Measurements from ENCODE around the gene U2AF1L4.

DNA sequence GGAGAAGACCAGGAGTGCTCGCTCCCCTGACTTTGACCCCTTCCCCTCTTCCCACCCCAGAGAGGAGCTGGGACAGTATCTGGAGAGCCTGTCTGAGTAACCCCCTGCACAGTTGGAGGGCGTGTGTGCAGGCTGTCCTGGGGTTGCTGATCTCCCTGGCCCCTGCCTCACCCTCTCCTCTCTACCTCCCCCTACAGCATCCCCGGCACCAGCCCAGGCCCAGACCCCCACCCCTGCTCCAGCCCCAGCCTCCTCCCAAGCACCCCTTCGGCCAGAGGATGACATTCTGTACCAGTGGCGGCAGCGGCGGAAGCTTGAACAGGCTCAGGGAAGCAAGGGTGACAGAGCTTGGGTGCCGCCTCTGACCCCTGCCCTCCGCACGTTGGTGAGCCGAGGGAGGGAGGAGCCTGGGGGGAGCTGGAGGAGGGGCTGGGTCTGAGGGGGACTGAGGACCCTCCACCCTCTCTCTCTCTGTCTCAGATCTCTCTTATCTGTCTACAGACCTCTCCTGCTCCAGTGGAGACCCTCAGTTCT is 21.4 kb upstream of the U2AF1L4 start:
- TF ChIP-seq, protein P1, sequence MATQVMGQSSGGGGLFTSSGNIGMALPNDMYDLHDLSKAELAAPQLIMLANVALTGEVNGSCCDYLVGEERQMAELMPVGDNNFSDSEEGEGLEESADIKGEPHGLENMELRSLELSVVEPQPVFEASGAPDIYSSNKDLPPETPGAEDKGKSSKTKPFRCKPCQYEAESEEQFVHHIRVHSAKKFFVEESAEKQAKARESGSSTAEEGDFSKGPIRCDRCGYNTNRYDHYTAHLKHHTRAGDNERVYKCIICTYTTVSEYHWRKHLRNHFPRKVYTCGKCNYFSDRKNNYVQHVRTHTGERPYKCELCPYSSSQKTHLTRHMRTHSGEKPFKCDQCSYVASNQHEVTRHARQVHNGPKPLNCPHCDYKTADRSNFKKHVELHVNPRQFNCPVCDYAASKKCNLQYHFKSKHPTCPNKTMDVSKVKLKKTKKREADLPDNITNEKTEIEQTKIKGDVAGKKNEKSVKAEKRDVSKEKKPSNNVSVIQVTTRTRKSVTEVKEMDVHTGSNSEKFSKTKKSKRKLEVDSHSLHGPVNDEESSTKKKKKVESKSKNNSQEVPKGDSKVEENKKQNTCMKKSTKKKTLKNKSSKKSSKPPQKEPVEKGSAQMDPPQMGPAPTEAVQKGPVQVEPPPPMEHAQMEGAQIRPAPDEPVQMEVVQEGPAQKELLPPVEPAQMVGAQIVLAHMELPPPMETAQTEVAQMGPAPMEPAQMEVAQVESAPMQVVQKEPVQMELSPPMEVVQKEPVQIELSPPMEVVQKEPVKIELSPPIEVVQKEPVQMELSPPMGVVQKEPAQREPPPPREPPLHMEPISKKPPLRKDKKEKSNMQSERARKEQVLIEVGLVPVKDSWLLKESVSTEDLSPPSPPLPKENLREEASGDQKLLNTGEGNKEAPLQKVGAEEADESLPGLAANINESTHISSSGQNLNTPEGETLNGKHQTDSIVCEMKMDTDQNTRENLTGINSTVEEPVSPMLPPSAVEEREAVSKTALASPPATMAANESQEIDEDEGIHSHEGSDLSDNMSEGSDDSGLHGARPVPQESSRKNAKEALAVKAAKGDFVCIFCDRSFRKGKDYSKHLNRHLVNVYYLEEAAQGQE (IDR thresholded peaks at IDR 0.05; ENCODE audit: low read depth), result no peak
- TF ChIP-seq CEBPB (IDR thresholded peaks at IDR 0.05) (no peak), TAF1 (IDR thresholded peaks at IDR 0.05; ENCODE audit: low read depth) (no peak), RAD21 (IDR thresholded peaks at IDR 0.05; ENCODE audit: low read depth) (no peak), EP300 (IDR thresholded peaks at IDR 0.05; ENCODE audit: borderline replicate concordance) (no peak), ZBTB7A (IDR thresholded peaks at IDR 0.05; ENCODE audit: low read depth) (no peak), YY1 (IDR thresholded peaks at IDR 0.05; ENCODE audit: low read depth) (no peak), EGR1 (IDR thresholded peaks at IDR 0.05) (no peak), TEAD4 (IDR thresholded peaks at IDR 0.05) (no peak), FOXM1 (IDR thresholded peaks at IDR 0.05; ENCODE audit: borderline replicate concordance, low read depth) (no peak), TCF12 (IDR thresholded peaks at IDR 0.05; ENCODE audit: low read depth) (no peak)
- TF ChIP-seq, protein P2, sequence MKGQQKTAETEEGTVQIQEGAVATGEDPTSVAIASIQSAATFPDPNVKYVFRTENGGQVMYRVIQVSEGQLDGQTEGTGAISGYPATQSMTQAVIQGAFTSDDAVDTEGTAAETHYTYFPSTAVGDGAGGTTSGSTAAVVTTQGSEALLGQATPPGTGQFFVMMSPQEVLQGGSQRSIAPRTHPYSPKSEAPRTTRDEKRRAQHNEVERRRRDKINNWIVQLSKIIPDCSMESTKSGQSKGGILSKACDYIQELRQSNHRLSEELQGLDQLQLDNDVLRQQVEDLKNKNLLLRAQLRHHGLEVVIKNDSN (IDR thresholded peaks at IDR 0.05), result no peak
- TF ChIP-seq, protein P3, sequence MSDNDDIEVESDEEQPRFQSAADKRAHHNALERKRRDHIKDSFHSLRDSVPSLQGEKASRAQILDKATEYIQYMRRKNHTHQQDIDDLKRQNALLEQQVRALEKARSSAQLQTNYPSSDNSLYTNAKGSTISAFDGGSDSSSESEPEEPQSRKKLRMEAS (IDR thresholded peaks at IDR 0.05), result no peak
